ENCODE results near the gene ALK. TPM values are rescaled to one million over a fixed set of nuclear protein-coding genes. Genes with fewer than 3 reads are reported as not detected.

Gene ALK
- total RNA-seq, 1 donor = under 0.01 TPM

DNA sequence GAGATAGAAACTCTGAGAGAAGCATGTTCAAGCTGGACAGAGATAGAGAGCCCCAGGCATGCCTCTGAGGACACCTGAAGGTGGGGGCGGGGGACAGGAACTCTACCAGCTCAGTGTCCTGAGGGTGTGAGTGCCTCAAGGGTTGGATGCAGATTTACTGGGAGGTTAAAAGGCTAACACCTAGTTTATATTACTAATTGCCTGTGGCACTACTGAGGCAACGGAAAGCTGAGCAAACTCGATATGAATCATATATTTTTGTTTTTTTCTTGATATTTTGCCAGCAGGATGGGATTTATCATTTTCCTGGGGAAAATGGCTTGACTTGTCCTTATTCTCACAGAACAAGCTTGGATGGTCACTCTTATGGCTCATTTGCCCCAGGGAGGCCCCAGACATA is 319.5 kb downstream of the ALK start:
- Histone ChIP-seq H3K4me2 (ENCODE audit: insufficient read depth, low read length) (no peak overlapping the region), H3K9me3 (ENCODE audit: low read depth, low read length) (peaks cover 2% of the 10 kb centered on the region), H3K36me3 (ENCODE audit: insufficient read depth, low read length) (no peaks in the 10 kb centered on the region), H3K79me2 (ENCODE audit: insufficient read depth, low read length) (no peaks in the 10 kb centered on the region), H4K20me1 (ENCODE audit: insufficient read depth, low read length) (no peaks in the 10 kb centered on the region), H3K4me1 (ENCODE audit: insufficient read depth, low read length) (peaks cover 14% of the 10 kb centered on the region), H2AFZ (ENCODE audit: low read length) (no peak overlapping the region), H3K27ac (ENCODE audit: low read depth, low read length) (no peak overlapping the region), H3K4me3 (ENCODE audit: insufficient read depth, low read length) (no peak overlapping the region), H3K27me3 (ENCODE audit: insufficient read depth, low read length) (peaks cover 3% of the 10 kb centered on the region)
- TF ChIP-seq CTCF (IDR thresholded peaks at IDR 0.05; ENCODE audit: extremely low read depth, low read depth, low read length) = no peak
- DNase-seq (ENCODE audit: insufficient read length, low spot score, missing footprints) = no peak

DNA sequence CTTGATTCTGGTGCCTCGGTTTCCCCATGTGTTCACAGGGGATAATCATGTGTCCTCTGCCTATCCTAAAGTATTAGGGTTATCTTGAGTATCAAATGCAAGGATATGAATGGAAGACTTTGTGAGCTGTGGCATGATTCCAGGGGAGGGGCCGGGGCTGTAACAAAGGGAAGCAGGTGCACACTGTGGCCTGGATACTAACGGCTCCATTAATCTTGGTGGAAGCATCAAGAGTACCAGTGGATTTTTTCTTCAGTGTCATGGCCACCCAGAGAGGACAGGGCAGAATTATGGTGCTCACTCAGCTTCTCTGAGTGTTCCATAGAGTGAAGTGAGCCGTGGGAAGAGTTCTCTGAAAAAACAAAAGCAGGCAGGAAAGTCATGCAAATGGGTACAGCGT is 320.1 kb downstream of the ALK start:
- peaks cover 3% of the 10 kb centered on the region for H3K27me3 ChIP-seq (ENCODE audit: insufficient read depth, low read length)
- H4K20me1 ChIP-seq (ENCODE audit: insufficient read depth, low read length) = no peaks in the 10 kb centered on the region
- no peak overlapping the region for H3K4me3 ChIP-seq (ENCODE audit: insufficient read depth, low read length)
- no peak overlapping the region for H2AFZ ChIP-seq (ENCODE audit: low read length)
- DNase-seq (ENCODE audit: insufficient read length, low spot score, missing footprints) = no peak
- no peak overlapping the region for H3K27ac ChIP-seq (ENCODE audit: low read depth, low read length)
- H3K4me2 ChIP-seq (ENCODE audit: insufficient read depth, low read length) = no peak overlapping the region
- no peaks in the 10 kb centered on the region for H3K36me3 ChIP-seq (ENCODE audit: insufficient read depth, low read length)
- H3K9me3 ChIP-seq (ENCODE audit: low read depth, low read length) = peaks cover 2% of the 10 kb centered on the region
- no peaks in the 10 kb centered on the region for H3K79me2 ChIP-seq (ENCODE audit: insufficient read depth, low read length)
- TF ChIP-seq CTCF (IDR thresholded peaks at IDR 0.05; ENCODE audit: extremely low read depth, low read depth, low read length) = no peak
- peaks cover 9% of the 10 kb centered on the region for H3K4me1 ChIP-seq (ENCODE audit: insufficient read depth, low read length)

DNA sequence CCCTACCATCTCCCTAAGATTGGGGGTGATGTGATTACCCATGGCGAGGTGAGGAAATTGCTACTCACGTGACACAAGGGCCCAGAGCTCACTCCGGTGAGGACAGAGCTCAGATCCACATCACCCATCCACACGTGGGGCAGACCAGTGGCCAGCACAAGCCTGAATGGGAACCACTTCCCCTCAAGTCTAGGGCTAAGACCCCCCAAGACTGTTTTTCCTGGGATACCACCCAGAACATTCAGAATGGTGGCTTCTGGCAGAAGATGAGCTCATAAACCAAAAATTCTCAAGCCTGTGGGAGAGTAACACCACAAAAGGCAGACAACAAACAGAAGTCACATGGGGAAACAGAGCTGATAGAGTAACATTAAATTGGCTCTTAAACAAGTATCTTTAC is 321.4 kb downstream of the ALK start:
- no peak overlapping the region for H3K4me2 ChIP-seq (ENCODE audit: insufficient read depth, low read length)
- no peak overlapping the region for H3K27ac ChIP-seq (ENCODE audit: low read depth, low read length)
- H3K36me3 ChIP-seq (ENCODE audit: insufficient read depth, low read length) = no peaks in the 10 kb centered on the region
- H2AFZ ChIP-seq (ENCODE audit: low read length) = no peak overlapping the region
- H3K9me3 ChIP-seq (ENCODE audit: low read depth, low read length) = peaks cover 2% of the 10 kb centered on the region
- H3K4me3 ChIP-seq (ENCODE audit: insufficient read depth, low read length) = no peak overlapping the region
- no peaks in the 10 kb centered on the region for H3K4me1 ChIP-seq (ENCODE audit: insufficient read depth, low read length)
- no peak for TF ChIP-seq CTCF (IDR thresholded peaks at IDR 0.05; ENCODE audit: extremely low read depth, low read depth, low read length)
- no peaks in the 10 kb centered on the region for H3K79me2 ChIP-seq (ENCODE audit: insufficient read depth, low read length)
- no peaks in the 10 kb centered on the region for H4K20me1 ChIP-seq (ENCODE audit: insufficient read depth, low read length)
- no peak for DNase-seq (ENCODE audit: insufficient read length, low spot score, missing footprints)
- H3K27me3 ChIP-seq (ENCODE audit: insufficient read depth, low read length) = peaks cover 7% of the 10 kb centered on the region

- Histone ChIP-seq H3K4me3 (ENCODE audit: insufficient read depth, low read length) (no peak overlapping the region), H3K36me3 (ENCODE audit: insufficient read depth, low read length) (no peaks in the 10 kb centered on the region), H3K27ac (ENCODE audit: low read depth, low read length) (no peak overlapping the region), H3K9me3 (ENCODE audit: low read depth, low read length) (peaks cover 2% of the 10 kb centered on the region), H3K79me2 (ENCODE audit: insufficient read depth, low read length) (no peaks in the 10 kb centered on the region), H3K27me3 (ENCODE audit: insufficient read depth, low read length) (peaks cover 7% of the 10 kb centered on the region), H3K4me1 (ENCODE audit: insufficient read depth, low read length) (no peaks in the 10 kb centered on the region), H2AFZ (ENCODE audit: low read length) (no peak overlapping the region), H4K20me1 (ENCODE audit: insufficient read depth, low read length) (no peaks in the 10 kb centered on the region), H3K4me2 (ENCODE audit: insufficient read depth, low read length) (no peak overlapping the region)
- no peak for DNase-seq (ENCODE audit: insufficient read length, low spot score, missing footprints)
- TF ChIP-seq CTCF (IDR thresholded peaks at IDR 0.05; ENCODE audit: extremely low read depth, low read depth, low read length) = no peak
Measured at GRCh38 chr2:29598978-29599377, 322.4 kb downstream of the ALK start.

Data from osteoblast (primary cell).